ENCODE data around the gene CLCN3.

GRCh38 chr4:169715826-169716225, 95.4 kb downstream of the CLCN3 start:
- TF ChIP-seq GATA2 (IDR thresholded peaks at IDR 0.05; ENCODE audit: low read depth, low read length): no peak
- no peak for TF ChIP-seq GATA3 (IDR thresholded peaks at IDR 0.05; ENCODE audit: low read depth, low read length)

All from SH-SY5Y (cell line).